Myometrial cell (primary cell): ENCODE results near the gene PLAC1. TPM values are rescaled to one million over a fixed set of nuclear protein-coding genes. Genes with fewer than 3 reads are reported as not detected.

Source experiments
- total RNA-seq: library from RNA; depleted of rRNA; stranded (reverse); fragments of >200 nt; gene quantifications from 2 replicates; pipeline ENCODE4 v1.2.3, GENCODE V29; 2015

Gene PLAC1
- 2.0 and 3.7 TPM in 2 replicates for total RNA-seq

GRCh38 chrX:134658002-134658759 is at the start of gene PLAC1:
Gene PLAC1 (minus strand): TSS chrX:134658471. CDS start chrX:134566682, 91,789 bp downstream.

Other genes with a start within 250 kb of the PLAC1 start
- gene HPRT1, start 198.3 kb downstream of the PLAC1 start, total RNA-seq, result 15.6 and 21.3 TPM in 2 replicates
- 7.2 and 9.4 TPM in 2 replicates for gene PABIR2, start 138.7 kb upstream of the PLAC1 start, total RNA-seq